Activated T-cell treated with anti-CD3 and anti-CD28 coated beads for 1 hour (primary cell): Measurements from ENCODE around the gene CKS1B.
A peak's percentile ranks its signal among the peaks of the same experiment; 100 is the strongest.
"Not testable (repeated sequence)": the region's sequence is repeated elsewhere in the genome, so short reads cannot be mapped to it uniquely, and the experiment has no call there.

Experiments
- DNase-seq: peaks from one replicate; pipeline ENCODE4 v3.0.0-alpha.2; 2020; ENCODE audit warnings: low read depth

CKS1B gene

GRCh38 chr1:154987326-154987725, 12.8 kb downstream of the CKS1B start:
- DNase-seq = no peak

- no peak for DNase-seq
Measured at GRCh38 chr1:154988058-154988954, 13.8 kb downstream of the CKS1B start.

GRCh38 chr1:154989195-154989860, 14.8 kb downstream of the CKS1B start:
- DNase-seq = no peak

- DNase-seq = no peak
Measured at GRCh38 chr1:154990276-154990675, 15.8 kb downstream of the CKS1B start.

- no peak for DNase-seq
Measured at GRCh38 chr1:154992721-154993571, 18.5 kb downstream of the CKS1B start.

GRCh38 chr1:154993572-154994268, 19.2 kb downstream of the CKS1B start, which contains the start of gene LENEP:
Gene LENEP (plus strand): TSS chr1:154993586. CDS start chr1:154993608, 22 bp downstream.
- DNase-seq = no peak

GRCh38 chr1:154994269-154994587, 19.7 kb downstream of the CKS1B start:
- DNase-seq = no peak

- DNase-seq = no peak
Measured at GRCh38 chr1:154994591-154994990, 20.1 kb downstream of the CKS1B start.

GRCh38 chr1:154995301-154995983, 21.0 kb downstream of the CKS1B start:
- not testable (repeated sequence) for DNase-seq

GRCh38 chr1:154996966-154997701, 22.7 kb downstream of the CKS1B start:
- DNase-seq = no peak

GRCh38 chr1:154998201-154998780, 23.8 kb downstream of the CKS1B start:
- DNase-seq = no peak

- DNase-seq = peak; percentile 60
Measured at GRCh38 chr1:154998818-154999570, 24.5 kb downstream of the CKS1B start.

GRCh38 chr1:154999571-155000410, 25.3 kb downstream of the CKS1B start:
- no peak for DNase-seq

GRCh38 chr1:155000411-155000725, 25.9 kb downstream of the CKS1B start:
- no peak for DNase-seq

GRCh38 chr1:155000726-155001424, 26.4 kb downstream of the CKS1B start:
- peak; percentile 66 for DNase-seq

- no peak for DNase-seq
Measured at GRCh38 chr1:155001425-155001674, 26.9 kb downstream of the CKS1B start.

GRCh38 chr1:155001675-155002463, 27.4 kb downstream of the CKS1B start:
- DNase-seq = peak; percentile 97
